Lower lobe of right lung (tissue), 2 donors: Measurements from ENCODE around the gene COPS4. TPM values are rescaled to one million over a fixed set of nuclear protein-coding genes. Genes with fewer than 3 reads are reported as not detected.

Source experiments
- ATAC-seq, 2 donors: fragments of 200-7000 bp; cut with Tn5 transposase; one replicate each; pipeline ENCODE4 v1.9.1; 2020 to 2022; ENCODE audit warnings: mild to moderate bottlenecking in 2 of 2, moderate library complexity in 2 of 2
- DNase-seq: peaks from one replicate; pipeline ENCODE4 v3.0.0-alpha.2; 2020
- H3K27ac ChIP-seq: fragments of 200-600 bp; one replicate; pipeline ENCODE4 v1.8.0; 2022
- H3K27me3 ChIP-seq: fragments of 200-600 bp; one replicate; pipeline ENCODE4 v1.8.0; 2022; ENCODE audit warnings: low read depth
- H3K36me3 ChIP-seq: fragments of 200-600 bp; one replicate; pipeline ENCODE4 v1.8.0; 2022; ENCODE audit warnings: mild to moderate bottlenecking
- H3K4me1 ChIP-seq: fragments of 200-600 bp; one replicate; pipeline ENCODE4 v1.8.0; 2022
- H3K4me3 ChIP-seq: fragments of 200-600 bp; one replicate; pipeline ENCODE4 v1.8.0; 2022; ENCODE audit warnings: mild to moderate bottlenecking
- H3K9me3 ChIP-seq: fragments of 200-600 bp; one replicate; pipeline ENCODE4 v1.8.0; 2022
- CTCF ChIP-seq: fragments of 200-600 bp; IDR thresholded peaks from one replicate; pipeline ENCODE4 v1.8.0; 2022; ENCODE audit warnings: antibody characterized with exemption, mild to moderate bottlenecking
- intact Hi-C: fragments of 100-400 bp; cut with DNase I; formaldehyde crosslinking; loops from one replicate; pipeline ENCODE4 v1.11.0; 2022
- total RNA-seq: library from RNA; stranded (reverse); fragmentation: NEBNext Ultra II Directional; extraction: Animal tissue kit (Norgen Biotek cat#: 25700); gene quantifications from one replicate; pipeline ENCODE4 v1.2.1, GENCODE V29; 2021
- donor health status: DM: no; HTN: yes; CAD: no; lungs with severe emphysema.

The COPS4 gene
- total RNA-seq, 1 donor from 2014 or later: 27.7 TPM

- no peak for DNase-seq
- Histone ChIP-seq H3K4me1 (peaks cover 28% of the 10 kb centered on the region), H3K27me3 (no peaks in the 10 kb centered on the region), H3K9me3 (no peaks in the 10 kb centered on the region), H3K36me3 (no peaks in the 10 kb centered on the region), H3K4me3 (peak overlapping the region; percentile 90), H3K27ac (peak overlapping the region; percentile 77)
- no peak for ATAC-seq
- no peak for TF ChIP-seq CTCF
- intact Hi-C loops: no loop called here
Observed at GRCh38 chr4:83011689-83012199, 23.2 kb upstream of the COPS4 start.

- ATAC-seq: peak; percentile 11 to 16
- peaks cover 28% of the 10 kb centered on the region for H3K4me1 ChIP-seq
Observed at GRCh38 chr4:83012200-83012686, 22.7 kb upstream of the COPS4 start.

GRCh38 chr4:83012687-83013419, 22.1 kb upstream of the COPS4 start:
- Histone ChIP-seq H3K27ac (peak overlapping the region; percentile 77), H3K9me3 (no peaks in the 10 kb centered on the region), H3K4me3 (peak overlapping the region; percentile 90), H3K4me1 (peaks cover 28% of the 10 kb centered on the region), H3K36me3 (no peaks in the 10 kb centered on the region), H3K27me3 (no peaks in the 10 kb centered on the region)
- peak; percentile 97 for DNase-seq
- ATAC-seq: peak; percentile 98 to 99
- intact Hi-C loops: no loop called here
- TF ChIP-seq CTCF: peak; percentile 70

More at GRCh38 chr4:83012200-83012686, 22.7 kb upstream of the COPS4 start:
- peak; percentile 66 for DNase-seq
- no peak for TF ChIP-seq CTCF
- intact Hi-C loops: no loop called here
- Histone ChIP-seq H3K4me3 (peak overlapping the region; percentile 90), H3K27ac (peak overlapping the region; percentile 77), H3K36me3 (no peaks in the 10 kb centered on the region), H3K9me3 (no peaks in the 10 kb centered on the region), H3K27me3 (no peaks in the 10 kb centered on the region)

GRCh38 chr4:83013420-83013867, 21.5 kb upstream of the COPS4 start:
- DNase-seq: no peak
- no peak for ATAC-seq
- Histone ChIP-seq H3K27ac (peak overlapping the region; percentile 77), H3K27me3 (no peaks in the 10 kb centered on the region), H3K9me3 (no peaks in the 10 kb centered on the region), H3K36me3 (no peaks in the 10 kb centered on the region), H3K4me3 (peak overlapping the region; percentile 90), H3K4me1 (peaks cover 28% of the 10 kb centered on the region)
- intact Hi-C loops: no loop called here
- no peak for TF ChIP-seq CTCF

- ATAC-seq (no peak), DNase-seq (no peak)
- Histone ChIP-seq H3K27ac (peak overlapping the region; percentile 77), H3K4me3 (peak overlapping the region; percentile 90), H3K36me3 (no peaks in the 10 kb centered on the region), H3K27me3 (no peaks in the 10 kb centered on the region), H3K9me3 (no peaks in the 10 kb centered on the region), H3K4me1 (peaks cover 25% of the 10 kb centered on the region)
- no peak for TF ChIP-seq CTCF
- intact Hi-C loops: no loop called here
Observed at GRCh38 chr4:83013902-83014301, 21.1 kb upstream of the COPS4 start.
